GM18526 (cell line): ENCODE results near the gene CNGA1.

ENCODE experiments used
- POLR2A ChIP-seq: IDR thresholded peaks from 3 replicates; pipeline ENCODE4 v1.6.1; 2011; ENCODE audit not compliant: insufficient read length; ENCODE audit errors: extremely low read depth

Gene CNGA1

DNA sequence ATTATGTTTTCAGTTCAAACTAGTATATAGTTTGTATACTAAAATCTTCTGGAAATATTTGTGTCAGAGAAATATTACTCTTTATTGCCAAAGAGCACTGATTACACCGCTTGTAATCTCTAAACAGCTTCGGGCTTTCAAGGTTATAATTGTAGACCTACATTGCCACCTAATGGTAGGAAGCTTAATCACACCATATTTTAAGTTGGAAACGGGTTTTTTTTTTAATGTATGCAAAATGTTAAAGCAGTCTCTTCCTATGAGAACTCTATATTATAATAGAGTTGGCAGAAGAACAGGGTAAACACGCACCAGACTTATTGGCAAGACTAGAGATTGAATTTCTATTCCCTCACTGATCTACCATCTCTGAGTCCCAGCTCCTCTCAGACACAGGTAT lies 82.6 kb downstream of the CNGA1 start:
- TF ChIP-seq POLR2A: no peak

- no peak for TF ChIP-seq POLR2A
Observed at GRCh38 chr4:47930971-47931804, 85.3 kb downstream of the CNGA1 start.

GRCh38 chr4:47929682-47930201 lies 86.7 kb downstream of the CNGA1 start:
- TF ChIP-seq POLR2A: no peak

- no peak for TF ChIP-seq POLR2A
Observed at GRCh38 chr4:47926667-47927258, 89.7 kb downstream of the CNGA1 start.

- no peak for TF ChIP-seq POLR2A
Observed at GRCh38 chr4:47915378-47915777, 101.1 kb downstream of the CNGA1 start.

GRCh38 chr4:47914926-47915237 lies 101.6 kb downstream of the CNGA1 start:
- no peak for TF ChIP-seq POLR2A

GRCh38 chr4:47914220-47914925 lies 102.1 kb downstream of the CNGA1 start, which contains the start of gene NFXL1:
NFXL1 (minus strand) TSS chr4:47914583; CDS start chr4:47914203, 380 bp downstream.
- peak; percentile 90 for TF ChIP-seq POLR2A

DNA sequence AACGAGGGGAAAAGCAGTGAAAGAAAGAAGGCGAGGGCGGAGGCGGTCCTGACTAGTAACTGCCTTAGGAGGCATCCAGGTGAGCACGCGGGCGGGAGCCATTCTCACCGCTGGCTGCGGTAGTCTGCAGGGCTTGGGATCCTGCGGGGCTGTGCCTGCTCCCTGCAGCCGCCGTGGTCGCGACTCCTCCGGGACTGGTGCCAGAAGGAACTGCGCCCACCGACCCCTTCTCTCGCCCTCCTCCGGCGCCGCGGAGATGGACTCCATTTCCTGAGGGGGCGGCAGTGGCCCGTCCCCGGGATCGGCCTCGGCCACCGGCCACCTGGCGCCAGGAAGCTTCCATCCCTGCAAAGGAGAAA lies 102.6 kb downstream of the CNGA1 start:
- peak; percentile 12 for TF ChIP-seq POLR2A

- TF ChIP-seq POLR2A: no peak
Observed at GRCh38 chr4:47913330-47913729, 103.2 kb downstream of the CNGA1 start.

GRCh38 chr4:47907089-47907646 lies 109.3 kb downstream of the CNGA1 start:
- TF ChIP-seq POLR2A: no peak

DNA sequence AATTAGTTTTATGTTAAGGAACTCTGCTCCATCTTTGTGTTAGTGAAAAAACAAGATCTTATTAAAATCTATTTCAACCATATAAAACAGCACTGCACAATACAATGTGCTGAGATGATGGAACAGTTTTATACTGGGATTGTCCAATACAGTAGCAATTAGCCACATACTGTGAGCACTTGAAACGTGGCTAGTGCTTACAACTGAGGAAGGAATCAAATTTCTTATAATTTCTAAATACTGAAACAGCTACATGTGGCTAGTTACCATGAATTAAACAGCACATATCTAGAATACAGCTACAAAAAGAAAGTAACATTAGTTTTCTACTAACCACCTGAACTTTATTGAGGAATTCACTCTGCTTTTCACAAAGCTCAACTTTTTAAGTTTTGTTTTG lies 116.8 kb downstream of the CNGA1 start:
- TF ChIP-seq POLR2A: no peak

GRCh38 chr4:47891928-47892327 lies 124.6 kb downstream of the CNGA1 start:
- TF ChIP-seq POLR2A: no peak
